GM18868 (cell line): ENCODE data around the gene EPC1.
"Not testable (repeated sequence)": the region's sequence is repeated elsewhere in the genome, so short reads cannot be mapped to it uniquely, and the experiment has no call there.

ENCODE experiments used
- ATAC-seq: cut with Tn5 transposase; IDR thresholded peaks from one replicate; pipeline ENCODE4 v1.9.1; 2021; ENCODE audit warnings: mild to moderate bottlenecking, moderate library complexity; ENCODE audit not compliant: unreplicated experiment

The EPC1 gene

GRCh38 chr10:32372000-32372875, 25.3 kb upstream of the EPC1 start:
- no peak for ATAC-seq

GRCh38 chr10:32371101-32371500, 24.1 kb upstream of the EPC1 start:
- no peak for ATAC-seq

DNA sequence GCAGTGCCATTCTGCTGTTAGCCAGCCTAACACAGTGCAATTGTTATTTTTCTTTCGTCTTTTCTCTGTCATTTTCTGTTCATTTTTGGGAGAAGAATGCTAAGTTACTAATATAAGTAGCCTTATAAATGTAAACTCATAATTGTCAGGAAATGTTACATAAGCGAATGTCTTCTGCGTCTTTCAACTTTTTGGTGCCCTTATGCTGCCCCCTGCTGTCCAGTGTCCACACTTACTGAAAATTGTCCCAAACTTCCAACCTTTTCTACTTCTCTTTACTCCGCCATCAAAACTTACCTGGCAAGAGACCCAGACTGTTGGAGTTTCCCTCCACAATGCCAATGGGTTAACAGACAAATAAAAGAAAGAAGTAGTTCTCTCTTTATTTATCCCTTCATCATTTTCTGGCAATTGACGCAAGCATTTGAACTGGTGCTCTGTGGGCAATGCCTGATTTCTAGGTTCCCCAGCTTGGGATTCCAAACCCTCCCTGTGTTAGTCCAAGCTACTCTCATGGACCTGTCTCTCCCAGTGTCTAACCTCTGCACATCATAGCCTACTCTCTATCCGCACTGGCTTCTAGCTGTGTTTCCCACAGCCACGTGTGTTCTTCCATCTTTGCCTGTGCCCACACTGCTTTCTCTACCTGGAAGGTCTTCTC, 21.0 kb upstream of the EPC1 start:
- peak; percentile 63 for ATAC-seq

DNA sequence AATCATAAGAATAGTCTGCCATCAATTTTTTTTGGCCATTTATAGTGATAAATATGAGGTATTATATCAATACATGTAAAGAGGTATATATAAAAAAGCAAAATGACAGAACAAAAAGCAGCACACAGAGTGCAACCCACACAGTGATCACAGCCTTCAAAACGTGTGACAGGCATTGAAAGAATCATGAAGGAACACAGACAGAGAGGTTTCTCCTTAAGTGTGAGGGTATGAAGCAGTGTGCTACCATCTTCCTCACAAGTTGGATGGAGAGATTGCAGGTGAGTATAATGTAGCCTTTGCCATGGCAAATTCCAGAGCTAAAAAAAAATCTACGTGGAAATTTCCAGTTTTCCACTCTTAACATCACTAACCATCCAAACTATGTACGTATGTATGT, 19.6 kb upstream of the EPC1 start:
- no peak for ATAC-seq

- no peak for ATAC-seq
Measured at GRCh38 chr10:32366111-32366510, 19.2 kb upstream of the EPC1 start.

DNA sequence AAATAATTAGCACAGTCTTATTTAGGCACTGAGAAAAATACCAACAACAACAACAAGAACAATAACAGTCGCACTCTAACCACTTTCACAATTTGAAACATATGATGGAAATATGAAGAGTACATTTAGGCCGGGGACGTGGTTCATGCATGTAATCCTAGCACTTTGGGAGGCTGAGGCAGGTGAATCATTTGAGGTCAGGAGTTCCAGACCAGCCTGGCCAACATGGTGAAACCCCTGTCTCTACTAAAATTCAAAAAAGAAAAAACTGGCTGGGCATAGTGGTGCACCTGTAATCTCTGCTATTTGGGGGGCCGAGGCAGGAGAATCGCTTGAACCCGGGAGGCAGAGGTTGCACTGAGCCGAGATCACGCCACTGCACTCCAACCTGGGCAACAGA, 18.4 kb upstream of the EPC1 start:
- ATAC-seq, result not testable (repeated sequence)

- ATAC-seq, result no peak
Measured at GRCh38 chr10:32362571-32362970, 15.6 kb upstream of the EPC1 start.

GRCh38 chr10:32360884-32361283, 13.9 kb upstream of the EPC1 start:
- no peak for ATAC-seq

DNA sequence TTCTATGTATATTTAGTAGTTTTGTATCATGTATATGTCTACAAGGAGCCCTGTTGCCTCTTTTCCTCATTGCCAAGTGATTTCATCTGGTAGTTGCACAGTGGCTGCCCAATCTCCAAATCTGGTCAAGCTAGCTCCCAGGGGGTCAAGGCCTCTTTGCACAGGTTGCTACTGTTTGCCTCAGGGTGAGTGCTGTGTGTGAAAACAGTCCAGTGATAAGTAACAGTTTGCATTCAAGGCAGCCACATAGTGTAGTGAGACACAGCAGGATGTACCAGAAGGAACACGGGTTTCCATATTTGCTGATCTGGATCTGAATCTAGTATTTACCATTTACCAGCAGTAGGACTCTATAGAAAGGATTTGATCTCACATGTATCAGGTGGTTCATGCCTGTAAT, 13.3 kb upstream of the EPC1 start:
- no peak for ATAC-seq

DNA sequence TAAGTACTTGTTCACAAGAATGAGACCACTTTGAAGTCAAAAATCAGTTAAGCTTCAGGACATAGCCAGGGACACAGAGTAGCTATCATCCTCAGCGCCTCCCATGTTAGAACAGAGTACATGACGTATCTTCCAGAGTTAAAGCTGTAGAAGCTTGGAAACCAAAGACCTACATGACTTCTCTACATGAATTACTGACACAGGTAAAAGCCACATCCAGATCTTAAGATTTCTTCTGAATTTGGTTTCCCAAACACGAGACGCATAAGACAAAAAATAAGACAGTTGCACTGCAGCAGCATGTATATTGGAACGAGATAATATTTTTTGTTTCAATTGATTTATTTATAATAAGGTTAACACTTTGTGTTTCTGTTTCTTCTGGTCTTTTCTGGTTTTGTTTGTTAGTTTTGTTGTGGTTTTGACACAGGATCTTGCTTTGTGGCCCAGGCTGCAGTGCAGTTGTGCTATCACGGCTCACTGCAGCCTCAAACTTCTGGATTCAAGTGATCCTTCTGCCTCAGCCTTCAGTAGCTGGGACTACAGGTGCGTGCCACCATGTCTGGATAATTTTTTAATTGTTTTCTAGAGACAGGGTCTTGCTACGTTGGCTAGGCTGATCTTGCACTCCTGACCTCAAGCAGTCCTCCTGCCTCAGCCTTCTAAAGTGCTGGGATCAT, 10.2 kb upstream of the EPC1 start:
- no peak for ATAC-seq

GRCh38 chr10:32354690-32355089, 7.7 kb upstream of the EPC1 start:
- not testable (repeated sequence) for ATAC-seq

- ATAC-seq, result no peak
Measured at GRCh38 chr10:32350811-32351350, 3.9 kb upstream of the EPC1 start.

GRCh38 chr10:32349968-32350738, 3.2 kb upstream of the EPC1 start:
- no peak for ATAC-seq

- no peak for ATAC-seq
Measured at GRCh38 chr10:32349199-32349585, 2.2 kb upstream of the EPC1 start.

DNA sequence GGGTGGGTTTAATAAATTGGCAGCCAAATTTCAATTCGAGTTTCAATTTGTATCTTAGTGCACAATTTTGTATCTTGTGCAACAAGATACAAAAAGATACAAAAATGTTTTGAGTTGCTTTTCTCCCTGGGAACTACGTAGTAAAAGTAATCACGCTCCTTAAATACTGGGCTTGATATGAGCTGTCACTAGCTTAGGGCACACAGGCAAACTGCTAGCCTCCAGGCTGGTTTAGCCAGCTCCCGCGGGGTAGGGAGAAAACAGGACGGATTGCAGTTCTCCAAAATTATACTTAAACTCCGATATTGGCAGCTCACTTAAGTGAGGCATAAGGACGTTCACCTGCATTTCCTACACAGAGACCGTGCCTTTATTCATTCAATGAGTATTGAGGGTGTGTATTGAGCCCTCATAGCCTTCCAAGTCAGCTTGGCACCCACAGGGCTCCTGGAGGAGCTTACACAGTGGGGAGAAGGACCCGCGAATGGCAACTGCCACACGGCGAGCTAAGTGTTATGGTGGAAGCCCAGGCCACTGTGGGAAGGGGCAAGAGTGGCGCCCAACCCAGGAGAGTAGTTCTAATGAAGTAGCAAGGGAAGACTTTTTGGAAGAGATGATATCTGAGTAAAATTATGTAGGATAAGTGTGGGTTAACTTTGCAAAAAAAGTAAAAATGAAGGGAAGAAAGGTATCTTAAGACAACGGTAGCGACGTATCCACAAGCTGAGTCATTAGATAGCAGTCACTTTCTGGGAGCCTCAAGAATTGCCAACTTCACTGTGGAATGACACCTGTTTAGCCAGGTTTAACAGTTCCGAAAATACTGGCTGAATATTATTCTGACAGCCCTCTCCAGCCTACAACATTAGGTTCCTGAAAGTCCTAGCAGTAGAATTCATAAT, 1.6 kb upstream of the EPC1 start:
- no peak for ATAC-seq

DNA sequence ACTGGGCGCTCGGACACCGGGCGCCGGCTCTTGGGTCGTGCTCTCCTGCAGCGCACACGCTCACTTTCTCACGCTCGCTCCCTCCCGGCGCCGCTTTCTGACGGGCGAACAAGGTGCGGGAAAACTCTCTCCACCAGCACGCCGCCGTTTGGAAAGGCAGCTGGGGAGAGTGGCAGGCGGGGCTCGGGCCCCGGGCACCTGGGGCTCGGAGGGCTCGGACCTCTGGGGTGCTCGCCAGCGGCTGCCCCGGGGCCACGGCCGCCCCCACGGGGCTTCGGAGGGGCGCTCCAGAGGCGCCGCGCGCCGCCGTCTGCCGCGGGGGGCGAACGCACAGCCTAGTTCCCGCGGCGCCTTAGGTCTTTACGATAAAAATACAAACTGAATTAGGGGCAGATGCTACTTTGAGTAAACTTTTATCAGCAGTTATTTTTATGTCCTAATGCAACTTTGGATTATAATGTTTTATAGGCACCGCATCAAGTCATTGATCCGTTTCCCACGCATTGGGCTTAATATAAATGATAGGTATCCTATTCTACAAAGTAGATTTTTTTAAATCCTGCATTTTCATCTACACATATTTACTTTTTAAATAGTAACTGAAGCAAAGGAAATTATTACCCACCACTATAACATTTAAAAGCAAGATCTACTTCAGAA, 535 bp upstream of the EPC1 start:
- ATAC-seq, result peak; percentile 10

DNA sequence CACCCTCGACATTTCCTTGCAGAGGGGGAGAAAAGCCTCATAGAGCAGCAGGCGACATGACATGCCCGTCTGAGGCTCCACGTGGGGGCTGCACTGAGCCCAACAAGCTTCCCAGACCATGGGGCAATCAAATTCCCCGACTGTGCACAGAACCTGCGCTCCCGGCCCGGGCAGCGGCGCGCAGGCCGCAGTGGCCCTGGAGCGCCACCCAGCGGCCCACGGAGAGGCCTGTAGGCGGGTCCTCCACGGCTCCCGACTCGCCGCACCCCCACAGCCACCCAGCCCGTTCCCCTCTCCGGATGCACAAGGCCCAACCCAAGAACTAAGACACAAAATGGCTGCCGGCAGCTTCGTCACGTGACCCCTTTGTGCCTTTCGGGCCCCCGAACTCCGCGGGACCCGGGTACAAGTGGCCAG, 816 bp downstream of the EPC1 start:
- peak; percentile 77 for ATAC-seq

DNA sequence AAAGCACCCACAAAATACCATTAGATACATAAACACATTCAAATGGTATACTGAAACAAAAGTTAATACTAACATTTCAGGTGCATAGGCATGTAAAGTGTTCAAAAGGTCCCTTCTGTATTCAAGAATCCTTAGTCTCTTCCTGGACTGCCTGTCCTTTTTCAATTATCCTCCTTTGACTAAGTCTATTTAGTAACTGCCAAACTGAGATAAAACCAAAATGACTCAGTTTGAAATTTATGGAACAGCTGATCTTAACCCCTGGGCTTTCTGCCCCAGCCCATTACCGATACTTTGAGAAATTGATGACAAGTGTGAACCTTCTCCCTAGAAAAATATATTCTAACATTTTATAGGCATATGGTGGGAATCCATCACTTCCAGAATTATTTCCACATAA, 5.4 kb downstream of the EPC1 start:
- no peak for ATAC-seq

- no peak for ATAC-seq
Measured at GRCh38 chr10:32340596-32341180, 6.3 kb downstream of the EPC1 start.
